H9 (cell line): ENCODE results near the gene TIPRL. TPM values are rescaled to one million over a fixed set of nuclear protein-coding genes. Genes with fewer than 3 reads are reported as not detected.
"Not testable (repeated sequence)": the region's sequence is repeated elsewhere in the genome, so short reads cannot be mapped to it uniquely, and the experiment has no call there.

Source experiments
- DNase-seq: peaks from one replicate; pipeline ENCODE4 v3.0.0-alpha.2; 2017
- H2AFZ ChIP-seq: one replicate; pipeline ENCODE4 v1.6.1; 2013; ENCODE audit warnings: mild to moderate bottlenecking, low read length, control low read depth, moderate library complexity
- H2AK5ac ChIP-seq: 2 replicates; pipeline ENCODE4 v1.6.1; 2013; ENCODE audit warnings: low read length, control low read depth, mixed read lengths; ENCODE audit not compliant: insufficient read length
- H2BK120ac ChIP-seq: one replicate; pipeline ENCODE4 v1.6.1; 2013; ENCODE audit warnings: low read depth, mild to moderate bottlenecking, low read length, control low read depth, inconsistent platforms; ENCODE audit not compliant: poor library complexity, severe bottlenecking
- H2BK12ac ChIP-seq: 2 replicates; pipeline ENCODE4 v1.6.1; 2013; ENCODE audit warnings: low read length, control low read depth, mixed read lengths, low read depth; ENCODE audit not compliant: insufficient read length
- H2BK15ac ChIP-seq: 2 replicates; pipeline ENCODE4 v1.6.1; 2013; ENCODE audit warnings: low read depth, low read length, control low read depth
- H2BK20ac ChIP-seq: one replicate; pipeline ENCODE4 v1.6.1; 2013; ENCODE audit warnings: low read depth, mild to moderate bottlenecking, low read length, control low read depth, inconsistent platforms; ENCODE audit not compliant: poor library complexity, severe bottlenecking
- H2BK5ac ChIP-seq: 2 replicates; pipeline ENCODE4 v1.6.1; 2013; ENCODE audit warnings: low read length, control low read depth, mixed read lengths; ENCODE audit not compliant: insufficient read length
- H3K14ac ChIP-seq: 2 replicates; pipeline ENCODE4 v1.6.1; 2013; ENCODE audit warnings: low read length, control low read depth; ENCODE audit not compliant: insufficient read depth
- H3K18ac ChIP-seq: 2 replicates; pipeline ENCODE4 v1.6.1; 2013; ENCODE audit warnings: low read depth, mild to moderate bottlenecking, mixed read lengths, low read length, control low read depth; ENCODE audit not compliant: insufficient read length
- H3K23ac ChIP-seq: 2 replicates; pipeline ENCODE4 v1.6.1; 2013; ENCODE audit warnings: low read length, control low read depth, mixed read lengths, low read depth; ENCODE audit not compliant: insufficient read length
- H3K23me2 ChIP-seq: 2 replicates; pipeline ENCODE4 v1.6.1; 2013; ENCODE audit warnings: low read depth, mild to moderate bottlenecking, mixed read lengths, low read length, control low read depth; ENCODE audit not compliant: insufficient read length, poor library complexity, severe bottlenecking
- H3K27ac ChIP-seq: 2 replicates; pipeline ENCODE4 v1.5.1; 2013; ENCODE audit warnings: low read length, control low read depth, mixed read lengths, low read depth; ENCODE audit not compliant: insufficient read length
- H3K27me3 ChIP-seq: 2 replicates; pipeline ENCODE4 v1.6.1; 2013; ENCODE audit warnings: low read length, control low read depth, inconsistent platforms; ENCODE audit not compliant: insufficient read depth
- H3K4ac ChIP-seq: 2 replicates; pipeline ENCODE4 v1.6.1; 2013; ENCODE audit warnings: low read depth, mild to moderate bottlenecking, control low read depth, inconsistent platforms, low read length, moderate library complexity
- H3K4me1 ChIP-seq: 2 replicates; pipeline ENCODE4 v1.6.1; 2013; ENCODE audit warnings: low read length, control low read depth, inconsistent platforms; ENCODE audit not compliant: insufficient read depth
- H3K4me2 ChIP-seq: 2 replicates; pipeline ENCODE4 v1.6.1; 2013; ENCODE audit warnings: low read length, control low read depth, mixed read lengths; ENCODE audit not compliant: insufficient read length, insufficient read depth
- H3K56ac ChIP-seq: 2 replicates; pipeline ENCODE4 v1.6.1; 2013; ENCODE audit warnings: low read depth, mild to moderate bottlenecking, mixed read lengths, low read length, control low read depth; ENCODE audit not compliant: insufficient read length
- H3K79me1 ChIP-seq: 2 replicates; pipeline ENCODE4 v1.6.1; 2013; ENCODE audit warnings: low read depth, mild to moderate bottlenecking, moderate library complexity, low read length, control low read depth, inconsistent platforms; ENCODE audit not compliant: insufficient read depth, poor library complexity, severe bottlenecking
- H3K79me2 ChIP-seq: 2 replicates; pipeline ENCODE4 v1.6.1; 2013; ENCODE audit warnings: low read length, control low read depth, inconsistent platforms; ENCODE audit not compliant: insufficient read depth
- H3K9ac ChIP-seq: 2 replicates; pipeline ENCODE4 v1.6.1; 2013; ENCODE audit warnings: low read length, control low read depth, mixed read lengths; ENCODE audit not compliant: insufficient read length; ENCODE audit errors: extremely low read depth
- H3K9me3 ChIP-seq: one replicate; pipeline ENCODE4 v1.6.1; 2013; ENCODE audit warnings: low read depth, low read length, inconsistent platforms; ENCODE audit not compliant: control insufficient read depth
- H3T11ph ChIP-seq: one replicate; pipeline ENCODE4 v1.6.1; 2013; ENCODE audit warnings: mild to moderate bottlenecking, low read length, control low read depth, inconsistent platforms
- H4K20me1 ChIP-seq: one replicate; pipeline ENCODE4 v1.6.1; 2013; ENCODE audit not compliant: control insufficient read depth, insufficient read length, insufficient read depth
- H4K5ac ChIP-seq: 2 replicates; pipeline ENCODE4 v1.6.1; 2013; ENCODE audit warnings: low read depth, mild to moderate bottlenecking, mixed read lengths, low read length, control low read depth; ENCODE audit not compliant: insufficient read length
- H4K8ac ChIP-seq: replicated peaks from 2 replicates; pipeline ENCODE4 v1.6.1; 2013; ENCODE audit warnings: low read length, control low read depth, mixed read lengths, low read depth; ENCODE audit not compliant: insufficient read length
- H4K91ac ChIP-seq: 2 replicates; pipeline ENCODE4 v1.6.1; 2013; ENCODE audit warnings: low read depth, mild to moderate bottlenecking, moderate library complexity, mixed read lengths, low read length, control low read depth; ENCODE audit not compliant: insufficient read length
- H3K27ac Mint-ChIP-seq, 3 experiments: 2 replicates in 2 of 3; 3 replicates in 1 of 3; pipeline ENCODE4 v1.8.0; 2020 to 2021; ENCODE audit warnings: mixed read lengths in 3 of 3, mild to moderate bottlenecking in 1 of 3, moderate library complexity in 1 of 3
- H3K27me3 Mint-ChIP-seq: 2 replicates; pipeline ENCODE4 v1.8.0; 2021; ENCODE audit warnings: low read depth, mild to moderate bottlenecking, moderate library complexity, mixed read lengths
- H3K36me3 Mint-ChIP-seq, 3 experiments: 2 replicates in 2 of 3; 3 replicates in 1 of 3; pipeline ENCODE4 v1.8.0; 2020 to 2021; ENCODE audit warnings: low read depth in 3 of 3, mixed read lengths in 3 of 3; ENCODE audit not compliant: insufficient read depth in 1 of 3
- H3K4me1 Mint-ChIP-seq, 2 experiments: 2 replicates each; pipeline ENCODE4 v1.8.0; 2020; ENCODE audit warnings: mixed read lengths in 2 of 2
- H3K4me3 Mint-ChIP-seq, 2 experiments: 2 replicates in 1 of 2; 3 replicates in 1 of 2; pipeline ENCODE4 v1.8.0; 2020 to 2021; ENCODE audit warnings: mild to moderate bottlenecking in 2 of 2, mixed read lengths in 2 of 2, moderate library complexity in 1 of 2
- H3K9me3 Mint-ChIP-seq, 2 experiments: 2 replicates in 1 of 2; 3 replicates in 1 of 2; pipeline ENCODE4 v1.8.0; 2020; ENCODE audit warnings: mild to moderate bottlenecking in 2 of 2, mixed read lengths in 2 of 2, moderate library complexity in 1 of 2
- WGBS: extraction: QIAGEN DNeasy Blood & Tissue Kit; methylation state at CpG from one replicate; pipeline ENCODE4 v1.1.7; 2013; ENCODE audit warnings: missing lambda C conversion rate, low lambda C conversion rate, mixed read lengths; ENCODE audit not compliant: insufficient read length; ENCODE audit errors: extremely low coverage; 5-methylcytosine and 5-hydroxymethylcytosine counted together
- total RNA-seq: library from RNA; stranded (reverse); gene quantifications from 2 replicates; pipeline ENCODE4 v1.2.1, GENCODE V29; 2021
- TF ChIP-seq, protein P1 (sequence below): fragments of 200-600 bp; sonication (generic); conservative IDR thresholded peaks from 3 replicates; pipeline ENCODE4 v1.8.0; 2021; ENCODE audit warnings: antibody characterized with exemption, mild to moderate bottlenecking

TIPRL gene
- total RNA-seq, 1 experiment from 2014 or later: 24.4 TPM

DNA sequence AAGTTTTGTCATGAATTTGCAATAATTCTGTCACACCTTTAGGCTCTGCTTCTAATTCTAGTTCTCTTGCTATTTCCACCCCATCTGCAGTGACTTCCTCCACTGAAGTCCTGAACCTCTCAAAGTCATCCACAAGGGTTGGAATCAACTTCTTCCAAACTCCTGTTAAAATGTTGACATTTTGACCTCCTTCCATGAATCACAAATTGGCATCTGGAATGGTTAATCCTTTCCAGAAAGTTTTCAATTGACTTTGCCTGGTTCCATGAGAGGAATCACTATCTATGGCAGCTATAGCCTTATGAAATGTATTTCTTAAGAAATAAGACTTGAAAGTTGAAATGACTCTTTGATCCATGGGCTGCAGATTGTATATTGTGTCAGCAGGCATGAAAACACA lies 27.3 kb downstream of the TIPRL start:
- H2BK120ac ChIP-seq: no peak overlapping the region
- H3K79me2 ChIP-seq: no peaks in the 10 kb centered on the region
- H3K23me2 ChIP-seq: no peaks in the 10 kb centered on the region
- Mint-ChIP-seq H3K4me3 (no peak overlapping the region), H3K9me3 (peaks cover 23 to 29% of the 10 kb centered on the region in 2 experiments), H3K36me3 (peaks cover 13 to 25% (median 14%) of the 10 kb centered on the region in 3 experiments; a peak in 6 of 7 replicates), H3K27me3 (no peaks in the 10 kb centered on the region), H3K4me1 (peaks cover 0 to 4% of the 10 kb centered on the region in 2 experiments; a peak in 1 of 4 replicates), H3K27ac (no peak overlapping the region)
- no peak overlapping the region for H3K27ac ChIP-seq
- H3T11ph ChIP-seq: no peak overlapping the region
- no peak overlapping the region for H3K4ac ChIP-seq
- H3K9me3 ChIP-seq: no peaks in the 10 kb centered on the region
- H3K14ac ChIP-seq: no peak overlapping the region
- H4K20me1 ChIP-seq: no peaks in the 10 kb centered on the region
- H4K8ac ChIP-seq: no peak overlapping the region
- no peak overlapping the region for H3K9ac ChIP-seq
- no peak overlapping the region for H3K4me2 ChIP-seq
- H3K79me1 ChIP-seq: no peaks in the 10 kb centered on the region
- no peak overlapping the region for H2BK12ac ChIP-seq
- no peak overlapping the region for H3K56ac ChIP-seq
- H4K91ac ChIP-seq: no peak overlapping the region
- TF ChIP-seq, protein P1, sequence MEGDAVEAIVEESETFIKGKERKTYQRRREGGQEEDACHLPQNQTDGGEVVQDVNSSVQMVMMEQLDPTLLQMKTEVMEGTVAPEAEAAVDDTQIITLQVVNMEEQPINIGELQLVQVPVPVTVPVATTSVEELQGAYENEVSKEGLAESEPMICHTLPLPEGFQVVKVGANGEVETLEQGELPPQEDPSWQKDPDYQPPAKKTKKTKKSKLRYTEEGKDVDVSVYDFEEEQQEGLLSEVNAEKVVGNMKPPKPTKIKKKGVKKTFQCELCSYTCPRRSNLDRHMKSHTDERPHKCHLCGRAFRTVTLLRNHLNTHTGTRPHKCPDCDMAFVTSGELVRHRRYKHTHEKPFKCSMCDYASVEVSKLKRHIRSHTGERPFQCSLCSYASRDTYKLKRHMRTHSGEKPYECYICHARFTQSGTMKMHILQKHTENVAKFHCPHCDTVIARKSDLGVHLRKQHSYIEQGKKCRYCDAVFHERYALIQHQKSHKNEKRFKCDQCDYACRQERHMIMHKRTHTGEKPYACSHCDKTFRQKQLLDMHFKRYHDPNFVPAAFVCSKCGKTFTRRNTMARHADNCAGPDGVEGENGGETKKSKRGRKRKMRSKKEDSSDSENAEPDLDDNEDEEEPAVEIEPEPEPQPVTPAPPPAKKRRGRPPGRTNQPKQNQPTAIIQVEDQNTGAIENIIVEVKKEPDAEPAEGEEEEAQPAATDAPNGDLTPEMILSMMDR: no peak
- no peak overlapping the region for H3K23ac ChIP-seq
- no peak overlapping the region for H2AK5ac ChIP-seq
- no peak overlapping the region for H2BK15ac ChIP-seq
- no peak overlapping the region for H3K18ac ChIP-seq
- H2BK20ac ChIP-seq: no peak overlapping the region
- H2BK5ac ChIP-seq: no peak overlapping the region
- H4K5ac ChIP-seq: no peak overlapping the region
- DNase-seq: no peak
- no peaks in the 10 kb centered on the region for H3K27me3 ChIP-seq
- H3K4me1 ChIP-seq: no peaks in the 10 kb centered on the region
- H2AFZ ChIP-seq: no peak overlapping the region

DNA sequence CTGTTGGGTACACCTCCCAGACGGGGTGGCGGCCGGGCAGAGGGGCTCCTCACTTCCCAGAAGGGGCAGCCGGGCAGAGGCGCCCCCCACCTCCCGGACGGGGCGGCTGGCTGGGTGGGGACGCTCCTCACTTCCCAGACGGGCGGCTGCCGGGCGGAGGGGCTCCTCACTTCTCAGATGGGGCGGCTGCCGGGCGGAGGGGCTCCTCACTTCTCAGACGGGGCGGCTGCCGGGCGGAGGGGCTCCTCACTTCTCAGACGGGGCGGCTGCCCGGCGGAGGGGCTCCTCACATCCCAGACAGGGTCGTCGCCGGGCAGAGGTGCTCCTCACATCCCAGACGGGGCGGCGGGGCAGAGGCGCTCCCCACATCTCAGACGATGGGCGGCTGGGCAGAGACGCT lies 28.9 kb downstream of the TIPRL start:
- not testable (repeated sequence) for H2AK5ac ChIP-seq, H2BK20ac ChIP-seq, H2BK5ac ChIP-seq, H3K4me3 Mint-ChIP-seq, H2BK120ac ChIP-seq, H4K91ac ChIP-seq, H4K5ac ChIP-seq, H3K4me1 Mint-ChIP-seq, H3K27ac Mint-ChIP-seq, H3K79me1 ChIP-seq, H3K27me3 ChIP-seq, H3K4me2 ChIP-seq, H3K18ac ChIP-seq, H3K4ac ChIP-seq, H3K79me2 ChIP-seq, H4K20me1 ChIP-seq, H2AFZ ChIP-seq, H3K27me3 Mint-ChIP-seq, H4K8ac ChIP-seq, H3K4me1 ChIP-seq, H3K23me2 ChIP-seq, H2BK15ac ChIP-seq, H3K27ac ChIP-seq, H3K9ac ChIP-seq, H2BK12ac ChIP-seq, H3K14ac ChIP-seq, H3T11ph ChIP-seq, H3K56ac ChIP-seq, H3K23ac ChIP-seq, DNase-seq, H3K9me3 ChIP-seq
- no CpG with 5 or more reads among the region's 34 CpGs for WGBS
- Mint-ChIP-seq H3K36me3 (peaks cover 15 to 32% (median 17%) of the 10 kb centered on the region in 3 experiments; a peak in 6 of 7 replicates), H3K9me3 (peaks cover 35 to 41% of the 10 kb centered on the region in 2 experiments)
